Mucosa of gallbladder (tissue), 1 donor: ENCODE results near the gene MTUS2. TPM values are rescaled to one million over a fixed set of nuclear protein-coding genes. Genes with fewer than 3 reads are reported as not detected.

Experiments
- DNase-seq: peaks from one replicate; pipeline ENCODE4 v3.0.0-alpha.2; 2020; ENCODE audit warnings: low spot score
- total RNA-seq: library from RNA; stranded (reverse); gene quantifications from one replicate; pipeline ENCODE4 v1.2.1, GENCODE V29; 2021
- donor health status: DM: no; HTN: no; CAD: no.

The MTUS2 gene
- total RNA-seq, 1 donor from 2014 or later: 1.5 TPM

- DNase-seq: no peak
Measured at GRCh38 chr13:29451976-29452375, 631.8 kb downstream of the MTUS2 start.

GRCh38 chr13:29452773-29453616, 632.9 kb downstream of the MTUS2 start:
- no peak for DNase-seq

- DNase-seq: no peak
Measured at GRCh38 chr13:29453617-29454011, 633.5 kb downstream of the MTUS2 start.

GRCh38 chr13:29454931-29455481, 634.9 kb downstream of the MTUS2 start:
- DNase-seq: no peak

GRCh38 chr13:29456419-29456818, 636.3 kb downstream of the MTUS2 start:
- no peak for DNase-seq

GRCh38 chr13:29457299-29457698, 637.2 kb downstream of the MTUS2 start:
- no peak for DNase-seq

- DNase-seq: no peak
Measured at GRCh38 chr13:29458419-29458818, 638.3 kb downstream of the MTUS2 start.

- DNase-seq: no peak
Measured at GRCh38 chr13:29459813-29460355, 639.7 kb downstream of the MTUS2 start.

GRCh38 chr13:29464105-29464679, 644.1 kb downstream of the MTUS2 start:
- DNase-seq: no peak

- DNase-seq: no peak
Measured at GRCh38 chr13:29465741-29466293, 645.7 kb downstream of the MTUS2 start.

GRCh38 chr13:29471551-29471950, 651.4 kb downstream of the MTUS2 start:
- DNase-seq: no peak

GRCh38 chr13:29472332-29472961, 652.3 kb downstream of the MTUS2 start:
- DNase-seq: no peak

- DNase-seq: no peak
Measured at GRCh38 chr13:29473166-29473565, 653.0 kb downstream of the MTUS2 start.

- no peak for DNase-seq
Measured at GRCh38 chr13:29474991-29475390, 654.9 kb downstream of the MTUS2 start.

- no peak for DNase-seq
Measured at GRCh38 chr13:29476046-29476445, 655.9 kb downstream of the MTUS2 start.

GRCh38 chr13:29479716-29480492, 659.8 kb downstream of the MTUS2 start:
- DNase-seq: no peak

- no peak for DNase-seq
Measured at GRCh38 chr13:29480893-29481525, 660.9 kb downstream of the MTUS2 start.

GRCh38 chr13:29481603-29482002, 661.5 kb downstream of the MTUS2 start:
- no peak for DNase-seq

- DNase-seq: no peak
Measured at GRCh38 chr13:29482504-29482903, 662.4 kb downstream of the MTUS2 start.

GRCh38 chr13:29483211-29483610, 663.1 kb downstream of the MTUS2 start:
- DNase-seq: no peak

GRCh38 chr13:29483623-29484022, 663.5 kb downstream of the MTUS2 start:
- DNase-seq: no peak
